A549 (cell line): Measurements from ENCODE around the gene HOXD9. TPM values are rescaled to one million over a fixed set of nuclear protein-coding genes. Genes with fewer than 3 reads are reported as not detected.
A peak's percentile ranks its signal among the peaks of the same experiment; 100 is the strongest.

Source experiments
- ATAC-seq, 2 experiments: fragments of 200-7000 bp in 1 of 2; fragments of >200 bp in 1 of 2; cut with Nextera tagmentation in 1 of 2; cut with Tn5 transposase in 1 of 2; 3 replicates each; pipeline versions ENCODE4 v1.8.0 to v1.9.1; 2018 to 2020; ENCODE audit warnings: mild to moderate bottlenecking in 1 of 2, moderate library complexity in 1 of 2
- CTCF ChIA-PET: fragments of 300-600 bp; sonication (Branson Sonifier 250); formaldehyde crosslinking; extraction: SDS; loops from one replicate; lab custom pipeline; 2021; ENCODE audit warnings: antibody characterized with exemption, inconsistent platforms; lab: Yijun Ruan, JAX
- POLR2A ChIA-PET: fragments of 350-600 bp; formaldehyde crosslinking; extraction: SDS; loops from one replicate; lab custom pipeline; 2021; ENCODE audit warnings: antibody characterized with exemption, inconsistent platforms; lab: Yijun Ruan, JAX
- DNase-seq, 2 experiments: peaks; one replicate each; pipeline versions ENCODE4 v3.0.0 to v3.0.0-alpha.2; 2011 to 2016; ENCODE audit warnings: low read depth in 1 of 2, low spot score in 1 of 2
- FAIRE-seq: peaks from 2 replicates; lab custom pipeline; 2011; peaks lifted over from hg19 to GRCh38; lab: Jason Lieb, UNC
- H3K27ac ChIP-seq, 2 experiments: fragments of >200 bp; sonication (Bioruptor Twin); formaldehyde crosslinking; 3 replicates each; pipeline ENCODE4 v1.5.1; 2016 to 2017
- H3K4me1 ChIP-seq: fragments of >200 bp; sonication (Bioruptor Twin); formaldehyde crosslinking; 3 replicates; pipeline ENCODE4 v1.6.1; 2016
- H3K4me2 ChIP-seq: fragments of >200 bp; sonication (Bioruptor Twin); formaldehyde crosslinking; 3 replicates; pipeline ENCODE4 v1.6.1; 2016
- H3K4me3 ChIP-seq: fragments of >200 bp; sonication (Bioruptor Twin); formaldehyde crosslinking; 3 replicates; pipeline ENCODE4 v1.5.1; 2016
- H3K9me3 ChIP-seq: fragments of >200 bp; sonication (Bioruptor Twin); formaldehyde crosslinking; 3 replicates; pipeline ENCODE4 v1.6.1; 2016
- BHLHE40 ChIP-seq: IDR thresholded peaks from 2 replicates; pipeline ENCODE4 v1.6.1; 2012; ENCODE audit warnings: low read depth, low read length, inconsistent platforms
- CBX2 ChIP-seq: fragments of 200-600 bp; sonication (generic); IDR thresholded peaks from 2 replicates; pipeline ENCODE4 v1.6.1; 2016; ENCODE audit warnings: low read depth, mild to moderate bottlenecking, borderline replicate concordance
- EHMT2 ChIP-seq: fragments of 200-600 bp; sonication (generic); IDR thresholded peaks from 2 replicates; pipeline ENCODE4 v1.6.1; 2016; ENCODE audit warnings: antibody characterized with exemption, low read depth, mild to moderate bottlenecking, moderate library complexity
- FOSL2 ChIP-seq, 2 experiments: fragments of 450-650 bp in 1 of 2; fragments of >200 bp in 1 of 2; sonication (Bioruptor Twin) in 1 of 2; formaldehyde crosslinking; IDR thresholded peaks; 2 replicates each; pipeline versions ENCODE4 v1.5.0 to v1.6.1; 2016 to 2020; ENCODE audit warnings: mild to moderate bottlenecking in 1 of 2, moderate library complexity in 1 of 2
- HMGXB4 ChIP-seq: fragments of 250-450 bp; sonication (Bioruptor Pico); IDR thresholded peaks from 2 replicates; pipeline ENCODE4 v1.5.0; 2021; ENCODE audit warnings: mild to moderate bottlenecking, moderate library complexity, borderline replicate concordance
- HOXB5 ChIP-seq: fragments of 250-450 bp; sonication (Bioruptor Pico); IDR thresholded peaks from 2 replicates; pipeline ENCODE4 v1.5.0; 2020; ENCODE audit warnings: mild to moderate bottlenecking, moderate library complexity
- JUN ChIP-seq, 2 experiments: fragments of >200 bp; sonication (Bioruptor Twin); formaldehyde crosslinking; IDR thresholded peaks; 2 replicates in 1 of 2; 3 replicates in 1 of 2; pipeline ENCODE4 v1.6.1; 2016 to 2017
- JUNB ChIP-seq: fragments of >200 bp; sonication (Bioruptor Twin); formaldehyde crosslinking; IDR thresholded peaks from 2 replicates; pipeline ENCODE4 v1.6.1; 2016
- MAZ ChIP-seq: fragments of 150-350 bp; IDR thresholded peaks from 2 replicates; pipeline ENCODE4 v1.6.1; 2014; ENCODE audit warnings: antibody characterized with exemption, low read depth, low read length, borderline replicate concordance
- NR3C1 ChIP-seq: fragments of >200 bp; sonication (Bioruptor Twin); formaldehyde crosslinking; IDR thresholded peaks from 3 replicates; pipeline ENCODE4 v1.6.1; 2017
- POLR2A ChIP-seq: IDR thresholded peaks from 2 replicates; pipeline ENCODE4 v1.6.1; 2012; ENCODE audit warnings: mild to moderate bottlenecking, low read length
- RCOR1 ChIP-seq: fragments of 150-350 bp; IDR thresholded peaks from 2 replicates; pipeline ENCODE4 v1.6.1; 2014; ENCODE audit warnings: antibody characterized with exemption, low read length, low read depth
- RFX5 ChIP-seq: fragments of 450-650 bp; IDR thresholded peaks from 2 replicates; pipeline ENCODE4 v1.7.1; 2014; ENCODE audit warnings: antibody characterized with exemption, mild to moderate bottlenecking, moderate library complexity
- RNF2 ChIP-seq: fragments of 200-600 bp; sonication (generic); IDR thresholded peaks from 2 replicates; pipeline ENCODE4 v1.6.1; 2016; ENCODE audit warnings: low read depth, mild to moderate bottlenecking, antibody characterized with exemption, moderate library complexity, borderline replicate concordance
- TFCP2L1 ChIP-seq: fragments of 250-450 bp; sonication (Bioruptor Pico); IDR thresholded peaks from 2 replicates; pipeline ENCODE4 v1.5.0; 2021; ENCODE audit warnings: mild to moderate bottlenecking
- TP53 ChIP-seq: fragments of 250-450 bp; sonication (Bioruptor Pico); IDR thresholded peaks from 2 replicates; pipeline ENCODE4 v1.5.0; 2021; ENCODE audit warnings: mild to moderate bottlenecking, moderate library complexity
- ZC3H11A ChIP-seq: fragments of 450-650 bp; IDR thresholded peaks from 2 replicates; pipeline ENCODE4 v1.6.1; 2014; ENCODE audit warnings: antibody characterized with exemption, mild to moderate bottlenecking
- ZNF302 ChIP-seq: fragments of 250-450 bp; sonication (Bioruptor Pico); IDR thresholded peaks from 2 replicates; pipeline ENCODE4 v1.9.0; 2021; ENCODE audit warnings: inconsistent platforms, mild to moderate bottlenecking, moderate library complexity
- WGBS: methylation state at CpG from one replicate; pipeline ENCODE4 v1.1.6; 2017; ENCODE audit errors: missing lambda C conversion rate; 5-methylcytosine and 5-hydroxymethylcytosine counted together
- polyA plus RNA-seq, 4 experiments: library from polyadenylated mRNA; depleted of rRNA in 3 of 4; stranded (reverse); fragments of >200 nt; fragmentation: RNase III in 1 of 4; extraction: RNeasy Plus Mini Kit Qiagen cat#74134 plus additional on column Dnase treatment in 1 of 4; gene quantifications; 2 replicates in 3 of 4; 3 replicates in 1 of 4; pipeline ENCODE4 v1.2.3, GENCODE V29; 2011 to 2017

HOXD9 gene
- polyA plus RNA-seq, 2 of the 4 experiments (the other 2 are of a cell fraction), result 0.45 to 1.0 TPM

GRCh38 chr2:176138526-176138922, 16.0 kb downstream of the HOXD9 start (continued):
- no peak for TF ChIP-seq FOSL2 (IDR thresholded peaks at IDR 0.05)
- no peak for TF ChIP-seq FOSL2 (CRISPR knock-in tag; IDR thresholded peaks at IDR 0.05)

- DNase-seq (no peak), ATAC-seq (no peak), FAIRE-seq (no peak)
- Histone ChIP-seq H3K27ac (no peak overlapping the region), H3K9me3 (no peaks in the 10 kb centered on the region), H3K4me1 (peaks cover 7% of the 10 kb centered on the region; the same call in 2 of the 3 replicates), H3K4me3 (no peak overlapping the region), H3K4me2 (no peak overlapping the region)
- WGBS, result 93% methylated on average over 28 of the region's 28 CpGs
- CTCF ChIA-PET, result interaction anchor here (0.5 to 11.6 kb wide), 23 partner anchors 9 to 1018 kb away, joined by 3 to 216 read pairs (median 9); partner anchors contain the start of gene HOXD4
- no peak for TF ChIP-seq NR3C1
- TF ChIP-seq BHLHE40, result no peak
- TF ChIP-seq CBX2, result no peak
- TF ChIP-seq POLR2A, result no peak
- no peak for TF ChIP-seq JUN (IDR thresholded peaks at IDR 0.05)
- no peak for TF ChIP-seq TFCP2L1
- no peak for TF ChIP-seq ZC3H11A
- TF ChIP-seq HMGXB4 (CRISPR knock-in tag), result no peak
- POLR2A ChIA-PET, result no interaction called here
Observed at GRCh38 chr2:176138923-176139660, 16.6 kb downstream of the HOXD9 start.

GRCh38 chr2:176139661-176140512, 17.4 kb downstream of the HOXD9 start:
- Histone ChIP-seq H3K4me1 (peaks cover 7% of the 10 kb centered on the region; the same call in 2 of the 3 replicates), H3K4me2 (peak overlapping the region; percentile 77), H3K27ac (peak overlapping the region; percentile 87 to 99), H3K4me3 (peak overlapping the region; percentile 49), H3K9me3 (no peaks in the 10 kb centered on the region)
- DNase-seq (no peak), ATAC-seq (no peak; a peak in 2 of 6 replicates), FAIRE-seq (no peak)
- POLR2A ChIA-PET, result interaction anchor here (0.6 to 2.2 kb wide), 4 partner anchors 13 to 512 kb away, joined by 3 to 9 read pairs (median 6); no protein-coding TSS in a partner anchor
- TF ChIP-seq JUNB (no peak), MAZ (no peak), TFCP2L1 (no peak), FOSL2 (IDR thresholded peaks at IDR 0.05) (no peak), FOSL2 (CRISPR knock-in tag; IDR thresholded peaks at IDR 0.05) (no peak), RNF2 (no peak), BHLHE40 (no peak), NR3C1 (no peak), RFX5 (no peak), TP53 (CRISPR knock-in tag) (no peak), HOXB5 (CRISPR knock-in tag) (no peak), ZNF302 (CRISPR knock-in tag) (no peak), EHMT2 (no peak), RCOR1 (no peak)
- 72% methylated on average over 41 of the region's 41 CpGs for WGBS
- CTCF ChIA-PET, result interaction anchor here (0.5 to 11.6 kb wide), 94 partner anchors 8 to 1416 kb away, joined by 3 to 216 read pairs (median 5); partner anchors contain the start of genes HOXD1, HOXD3 and HOXD4
